Kidney capillary endothelial cell (primary cell): ENCODE results near the gene CNTN4.

Source experiments
- DNase-seq: peaks from one replicate; pipeline ENCODE4 v3.0.0-alpha.2; 2018; ENCODE audit warnings: low spot score

CNTN4 gene

GRCh38 chr3:2701471-2701870, 602.8 kb downstream of the CNTN4 start:
- no peak for DNase-seq

- no peak for DNase-seq
These were observed 607.6 kb downstream of the CNTN4 start for GRCh38 chr3:2706144-2706835.

GRCh38 chr3:2706836-2707210, 608.2 kb downstream of the CNTN4 start:
- DNase-seq, result no peak

GRCh38 chr3:2711081-2711480, 612.4 kb downstream of the CNTN4 start:
- no peak for DNase-seq

- DNase-seq, result no peak
These were observed 615.3 kb downstream of the CNTN4 start for GRCh38 chr3:2713923-2714322.

GRCh38 chr3:2714834-2715233, 616.2 kb downstream of the CNTN4 start:
- no peak for DNase-seq

GRCh38 chr3:2727101-2727500, 628.4 kb downstream of the CNTN4 start:
- DNase-seq, result no peak

GRCh38 chr3:2727610-2728318, 629.1 kb downstream of the CNTN4 start:
- DNase-seq, result no peak

GRCh38 chr3:2731843-2732242, 633.2 kb downstream of the CNTN4 start:
- DNase-seq, result no peak

- no peak for DNase-seq
These were observed 636.8 kb downstream of the CNTN4 start for GRCh38 chr3:2735392-2735894.

GRCh38 chr3:2741516-2741915, 642.9 kb downstream of the CNTN4 start:
- no peak for DNase-seq

- DNase-seq, result peak; percentile 15
These were observed 666.4 kb downstream of the CNTN4 start for GRCh38 chr3:2765002-2765579.

GRCh38 chr3:2770451-2770850, 671.8 kb downstream of the CNTN4 start:
- no peak for DNase-seq

- no peak for DNase-seq
These were observed 672.5 kb downstream of the CNTN4 start for GRCh38 chr3:2771193-2771592.

- DNase-seq, result no peak
These were observed 673.1 kb downstream of the CNTN4 start for GRCh38 chr3:2771741-2772140.

GRCh38 chr3:2772803-2773202, 674.1 kb downstream of the CNTN4 start:
- no peak for DNase-seq

- no peak for DNase-seq
These were observed 676.0 kb downstream of the CNTN4 start for GRCh38 chr3:2774481-2775249.

- peak; percentile 15 for DNase-seq
These were observed 684.6 kb downstream of the CNTN4 start for GRCh38 chr3:2783261-2783660.

- DNase-seq, result no peak
These were observed 686.0 kb downstream of the CNTN4 start for GRCh38 chr3:2784627-2785026.

- DNase-seq, result no peak
These were observed 691.7 kb downstream of the CNTN4 start for GRCh38 chr3:2790266-2790815.

- no peak for DNase-seq
These were observed 693.8 kb downstream of the CNTN4 start for GRCh38 chr3:2792432-2792831.

GRCh38 chr3:2793987-2794386, 695.3 kb downstream of the CNTN4 start:
- no peak for DNase-seq
